A549 (cell line): ENCODE data around the gene GNB5. TPM values are rescaled to one million over a fixed set of nuclear protein-coding genes. Genes with fewer than 3 reads are reported as not detected.

Experiments
- ATAC-seq, 2 experiments: fragments of 200-7000 bp in 1 of 2; fragments of >200 bp in 1 of 2; cut with Nextera tagmentation in 1 of 2; cut with Tn5 transposase in 1 of 2; 3 replicates each; pipeline versions ENCODE4 v1.8.0 to v1.9.1; 2018 to 2020; ENCODE audit warnings: mild to moderate bottlenecking in 1 of 2, moderate library complexity in 1 of 2
- CTCF ChIA-PET: fragments of 300-600 bp; sonication (Branson Sonifier 250); formaldehyde crosslinking; extraction: SDS; loops from one replicate; lab custom pipeline; 2021; ENCODE audit warnings: antibody characterized with exemption, inconsistent platforms; lab: Yijun Ruan, JAX
- POLR2A ChIA-PET: fragments of 350-600 bp; formaldehyde crosslinking; extraction: SDS; loops from one replicate; lab custom pipeline; 2021; ENCODE audit warnings: antibody characterized with exemption, inconsistent platforms; lab: Yijun Ruan, JAX
- DNase-seq, 2 experiments: peaks; one replicate each; pipeline versions ENCODE4 v3.0.0 to v3.0.0-alpha.2; 2011 to 2016; ENCODE audit warnings: low read depth in 1 of 2, low spot score in 1 of 2
- FAIRE-seq: peaks from 2 replicates; lab custom pipeline; 2011; peaks lifted over from hg19 to GRCh38; lab: Jason Lieb, UNC
- H3K27ac ChIP-seq, 2 experiments: fragments of >200 bp; sonication (Bioruptor Twin); formaldehyde crosslinking; 3 replicates each; pipeline ENCODE4 v1.5.1; 2016 to 2017
- H3K4me1 ChIP-seq: fragments of >200 bp; sonication (Bioruptor Twin); formaldehyde crosslinking; 3 replicates; pipeline ENCODE4 v1.6.1; 2016
- H3K4me2 ChIP-seq: fragments of >200 bp; sonication (Bioruptor Twin); formaldehyde crosslinking; 3 replicates; pipeline ENCODE4 v1.6.1; 2016
- H3K4me3 ChIP-seq: fragments of >200 bp; sonication (Bioruptor Twin); formaldehyde crosslinking; 3 replicates; pipeline ENCODE4 v1.5.1; 2016
- H3K9me3 ChIP-seq: fragments of >200 bp; sonication (Bioruptor Twin); formaldehyde crosslinking; 3 replicates; pipeline ENCODE4 v1.6.1; 2016
- ATOH8 ChIP-seq: fragments of 250-450 bp; sonication (Bioruptor Pico); IDR thresholded peaks from 2 replicates; pipeline ENCODE4 v1.5.0; 2020; ENCODE audit warnings: low read depth, mild to moderate bottlenecking, moderate library complexity
- BHLHE40 ChIP-seq: IDR thresholded peaks from 2 replicates; pipeline ENCODE4 v1.6.1; 2012; ENCODE audit warnings: low read depth, low read length, inconsistent platforms
- CBX8 ChIP-seq: fragments of 200-600 bp; sonication (generic); IDR thresholded peaks from 2 replicates; pipeline ENCODE4 v1.6.1; 2016
- CHD2 ChIP-seq: fragments of 150-350 bp; IDR thresholded peaks from 2 replicates; pipeline ENCODE4 v1.6.1; 2014; ENCODE audit warnings: low read length; ENCODE audit not compliant: partially characterized antibody
- EP300 ChIP-seq, 2 experiments: fragments of >200 bp; sonication (Bioruptor Twin); formaldehyde crosslinking; IDR thresholded peaks; 2 replicates in 1 of 2; 3 replicates in 1 of 2; pipeline ENCODE4 v1.6.1; 2016 to 2017
- ESRRA ChIP-seq: fragments of 150-350 bp; IDR thresholded peaks from 2 replicates; pipeline ENCODE4 v1.6.1; 2014; ENCODE audit warnings: mild to moderate bottlenecking, low read length, borderline replicate concordance
- FOSL2 ChIP-seq, 2 experiments: fragments of 450-650 bp in 1 of 2; fragments of >200 bp in 1 of 2; sonication (Bioruptor Twin) in 1 of 2; formaldehyde crosslinking; IDR thresholded peaks; 2 replicates each; pipeline versions ENCODE4 v1.5.0 to v1.6.1; 2016 to 2020; ENCODE audit warnings: mild to moderate bottlenecking in 1 of 2, moderate library complexity in 1 of 2
- GATA3 ChIP-seq: IDR thresholded peaks from 2 replicates; pipeline ENCODE4 v1.6.1; 2012; ENCODE audit warnings: borderline replicate concordance
- HDAC2 ChIP-seq: fragments of 200-600 bp; sonication (generic); IDR thresholded peaks from 2 replicates; pipeline ENCODE4 v1.6.1; 2016
- HOXA7 ChIP-seq: fragments of 250-450 bp; sonication (Bioruptor Pico); IDR thresholded peaks from 2 replicates; pipeline ENCODE4 v1.5.0; 2020; ENCODE audit warnings: mild to moderate bottlenecking, moderate library complexity
- JUN ChIP-seq, 2 experiments: fragments of >200 bp; sonication (Bioruptor Twin); formaldehyde crosslinking; IDR thresholded peaks; 2 replicates in 1 of 2; 3 replicates in 1 of 2; pipeline ENCODE4 v1.6.1; 2016 to 2017
- KDM1A ChIP-seq: fragments of 200-600 bp; sonication (generic); IDR thresholded peaks from 2 replicates; pipeline ENCODE4 v1.6.1; 2016; ENCODE audit warnings: low read depth, mild to moderate bottlenecking
- KDM5A ChIP-seq: fragments of 200-600 bp; sonication (generic); IDR thresholded peaks from 2 replicates; pipeline ENCODE4 v1.6.1; 2016; ENCODE audit warnings: antibody characterized with exemption, mild to moderate bottlenecking
- MAFK ChIP-seq: fragments of 450-650 bp; IDR thresholded peaks from 2 replicates; pipeline ENCODE4 v1.6.1; 2014; ENCODE audit not compliant: partially characterized antibody
- MAZ ChIP-seq: fragments of 150-350 bp; IDR thresholded peaks from 2 replicates; pipeline ENCODE4 v1.6.1; 2014; ENCODE audit warnings: antibody characterized with exemption, low read depth, low read length, borderline replicate concordance
- NR3C1 ChIP-seq: fragments of >200 bp; sonication (Bioruptor Twin); formaldehyde crosslinking; IDR thresholded peaks from 3 replicates; pipeline ENCODE4 v1.6.1; 2017
- PHF8 ChIP-seq: fragments of 200-600 bp; sonication (generic); IDR thresholded peaks from 2 replicates; pipeline ENCODE4 v1.6.1; 2016; ENCODE audit warnings: low read depth, mild to moderate bottlenecking, antibody characterized with exemption, moderate library complexity, borderline replicate concordance
- POLR2A ChIP-seq: IDR thresholded peaks from 2 replicates; pipeline ENCODE4 v1.6.1; 2012; ENCODE audit warnings: mild to moderate bottlenecking, low read length
- RAD21 ChIP-seq, 2 experiments: fragments of >200 bp in 1 of 2; sonication (Bioruptor Twin) in 1 of 2; formaldehyde crosslinking in 1 of 2; IDR thresholded peaks in 1 of 2; conservative IDR thresholded peaks in 1 of 2; 2 replicates in 1 of 2; 3 replicates in 1 of 2; pipeline ENCODE4 v1.6.1; 2012 to 2018; ENCODE audit warnings: inconsistent platforms in 1 of 2
- REST ChIP-seq: fragments of 200-600 bp; sonication (generic); IDR thresholded peaks from 2 replicates; pipeline ENCODE4 v1.6.1; 2016; ENCODE audit warnings: antibody characterized with exemption, mild to moderate bottlenecking, moderate library complexity
- RFX5 ChIP-seq: fragments of 450-650 bp; IDR thresholded peaks from 2 replicates; pipeline ENCODE4 v1.7.1; 2014; ENCODE audit warnings: antibody characterized with exemption, mild to moderate bottlenecking, moderate library complexity
- RNF2 ChIP-seq: fragments of 200-600 bp; sonication (generic); IDR thresholded peaks from 2 replicates; pipeline ENCODE4 v1.6.1; 2016; ENCODE audit warnings: low read depth, mild to moderate bottlenecking, antibody characterized with exemption, moderate library complexity, borderline replicate concordance
- SMC3 ChIP-seq: fragments of >200 bp; sonication (Bioruptor Twin); formaldehyde crosslinking; IDR thresholded peaks from 3 replicates; pipeline ENCODE4 v1.6.1; 2018; ENCODE audit warnings: inconsistent platforms
- SREBF2 ChIP-seq: fragments of 450-650 bp; IDR thresholded peaks from 2 replicates; pipeline ENCODE4 v1.6.1; 2014; ENCODE audit warnings: mild to moderate bottlenecking, moderate library complexity
- TP53 ChIP-seq: fragments of 250-450 bp; sonication (Bioruptor Pico); IDR thresholded peaks from 2 replicates; pipeline ENCODE4 v1.5.0; 2021; ENCODE audit warnings: mild to moderate bottlenecking, moderate library complexity
- ZC3H11A ChIP-seq: fragments of 450-650 bp; IDR thresholded peaks from 2 replicates; pipeline ENCODE4 v1.6.1; 2014; ENCODE audit warnings: antibody characterized with exemption, mild to moderate bottlenecking
- ZSCAN20 ChIP-seq: fragments of 250-450 bp; sonication (Bioruptor Pico); IDR thresholded peaks from 2 replicates; pipeline ENCODE4 v1.8.0; 2022; ENCODE audit warnings: mild to moderate bottlenecking, moderate library complexity
- WGBS: methylation state at CpG from one replicate; pipeline ENCODE4 v1.1.6; 2017; ENCODE audit errors: missing lambda C conversion rate; 5-methylcytosine and 5-hydroxymethylcytosine counted together
- polyA plus RNA-seq, 4 experiments: library from polyadenylated mRNA; depleted of rRNA in 3 of 4; stranded (reverse); fragments of >200 nt; fragmentation: RNase III in 1 of 4; extraction: RNeasy Plus Mini Kit Qiagen cat#74134 plus additional on column Dnase treatment in 1 of 4; gene quantifications; 2 replicates in 3 of 4; 3 replicates in 1 of 4; pipeline ENCODE4 v1.2.3, GENCODE V29; 2011 to 2017
- TF ChIP-seq, protein P1 (sequence below): fragments of >200 bp; sonication (Bioruptor Twin); formaldehyde crosslinking; IDR thresholded peaks from 2 replicates; pipeline ENCODE4 v1.6.1; 2016

GNB5 gene
- polyA plus RNA-seq, 2 of the 4 experiments (the other 2 are of a cell fraction) = 57.2 to 67.5 TPM

GRCh38 chr15:52136442-52136980, 54.7 kb downstream of the GNB5 start:
- H3K9me3 ChIP-seq = no peaks in the 10 kb centered on the region
- 82% methylated on average over 6 of the region's 6 CpGs for WGBS
- ATAC-seq (no peak), DNase-seq (no peak), FAIRE-seq (no peak)
- no peak overlapping the region for H3K4me3 ChIP-seq
- TF ChIP-seq ZC3H11A = no peak
- TF ChIP-seq RFX5 = no peak
- TF ChIP-seq MAZ = no peak
- TF ChIP-seq KDM1A = no peak
- no peak for TF ChIP-seq ESRRA
- no peak for TF ChIP-seq TP53
- no peak for TF ChIP-seq EP300 (IDR thresholded peaks at IDR 0.05)
- no peak for TF ChIP-seq RNF2
- no peak for TF ChIP-seq CHD2
- TF ChIP-seq ZSCAN20 (CRISPR knock-in tag) = no peak
- no peak for TF ChIP-seq JUN (IDR thresholded peaks at IDR 0.05)
- TF ChIP-seq RAD21 (conservative IDR thresholded peaks at IDR 0.05 in 1 of 2, IDR thresholded peaks at IDR 0.05 in 1 of 2) = no peak
- no peak for TF ChIP-seq FOSL2 (IDR thresholded peaks at IDR 0.05)
- no peak for TF ChIP-seq FOSL2 (CRISPR knock-in tag; IDR thresholded peaks at IDR 0.05)
- peaks cover 35% of the 10 kb centered on the region for H3K4me1 ChIP-seq
- ChIA-PET CTCF (interaction anchor here (0.6 to 6.3 kb wide), 6 partner anchors 22 to 155 kb away, joined by 4 to 55 read pairs (median 4); no protein-coding TSS in a partner anchor), POLR2A (no interaction called here)
- peak overlapping the region in 1 of 2 experiments; percentile 57; a peak in 2 of 6 replicates for H3K27ac ChIP-seq
- H3K4me2 ChIP-seq = no peak overlapping the region

DNA sequence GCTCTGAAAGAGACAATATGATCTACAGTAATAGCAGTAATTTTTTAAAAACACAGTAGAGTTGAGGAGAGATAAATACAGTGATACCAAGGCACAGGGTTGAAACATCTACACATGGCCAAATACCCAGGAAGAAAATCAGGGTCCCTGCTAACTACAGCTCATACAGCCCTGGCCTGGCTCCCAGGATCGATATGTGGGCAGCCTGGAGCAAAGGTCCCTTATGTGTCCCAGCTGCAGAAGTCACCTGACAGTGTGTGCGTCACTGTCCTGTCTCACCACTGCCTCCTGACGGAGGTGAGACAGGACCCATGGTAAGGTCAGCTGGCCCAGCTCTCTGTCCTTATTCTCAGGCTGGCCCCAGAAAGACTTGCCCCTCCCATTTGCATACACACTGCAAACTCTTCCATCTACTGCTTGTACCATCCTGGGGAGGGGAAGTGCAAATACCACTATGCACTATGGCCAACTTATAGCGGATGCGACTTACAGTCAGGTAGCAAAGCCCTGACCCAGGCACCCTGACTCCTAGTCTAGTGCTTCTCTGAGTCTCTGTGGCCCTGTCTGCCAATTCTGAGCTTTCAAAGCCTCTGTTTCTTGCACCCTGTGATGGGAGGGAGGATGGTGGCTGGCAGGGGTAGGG, 56.6 kb downstream of the GNB5 start:
- 83% methylated on average over 5 of the region's 5 CpGs for WGBS
- no peak for DNase-seq
- H3K27ac ChIP-seq = no peak overlapping the region
- H3K9me3 ChIP-seq = no peaks in the 10 kb centered on the region
- TF ChIP-seq POLR2A = no peak
- TF ChIP-seq ATOH8 = no peak
- no peak for TF ChIP-seq SREBF2
- TF ChIP-seq ESRRA = no peak
- no peak for TF ChIP-seq GATA3
- no peak for TF ChIP-seq SMC3
- no peak for TF ChIP-seq PHF8
- no peak for TF ChIP-seq CBX8
- no peak for TF ChIP-seq ZSCAN20 (CRISPR knock-in tag)
- no peak for TF ChIP-seq RAD21 (conservative IDR thresholded peaks at IDR 0.05 in 1 of 2, IDR thresholded peaks at IDR 0.05 in 1 of 2)
- TF ChIP-seq MAFK = no peak
- TF ChIP-seq NR3C1 = no peak
- TF ChIP-seq, protein P1, sequence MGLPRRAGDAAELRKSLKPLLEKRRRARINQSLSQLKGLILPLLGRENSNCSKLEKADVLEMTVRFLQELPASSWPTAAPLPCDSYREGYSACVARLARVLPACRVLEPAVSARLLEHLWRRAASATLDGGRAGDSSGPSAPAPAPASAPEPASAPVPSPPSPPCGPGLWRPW = no peak
- no peak for TF ChIP-seq HOXA7
- TF ChIP-seq KDM5A = no peak
- no peak for TF ChIP-seq HDAC2
- no peak for TF ChIP-seq BHLHE40
- TF ChIP-seq CHD2 = no peak
- TF ChIP-seq REST = no peak
- TF ChIP-seq, all 56 proteins: peak for 0
- Histone ChIP-seq H3K4me3 (no peak overlapping the region), H3K4me1 (peaks cover 26% of the 10 kb centered on the region), H3K4me2 (no peak overlapping the region)
- ChIA-PET CTCF (interaction anchor here (1.0 to 1.9 kb wide), 7 partner anchors 12 to 93 kb away, joined by 3 to 6 read pairs (median 3); no protein-coding TSS in a partner anchor), POLR2A (no interaction called here)
- FAIRE-seq (no peak), ATAC-seq (no peak)
